Central memory CD4-positive, alpha-beta T cell (primary cell): ENCODE results near the gene MCCC1.

Experiments
- DNase-seq: peaks from one replicate; pipeline ENCODE4 v3.0.0; 2022

MCCC1 gene

DNA sequence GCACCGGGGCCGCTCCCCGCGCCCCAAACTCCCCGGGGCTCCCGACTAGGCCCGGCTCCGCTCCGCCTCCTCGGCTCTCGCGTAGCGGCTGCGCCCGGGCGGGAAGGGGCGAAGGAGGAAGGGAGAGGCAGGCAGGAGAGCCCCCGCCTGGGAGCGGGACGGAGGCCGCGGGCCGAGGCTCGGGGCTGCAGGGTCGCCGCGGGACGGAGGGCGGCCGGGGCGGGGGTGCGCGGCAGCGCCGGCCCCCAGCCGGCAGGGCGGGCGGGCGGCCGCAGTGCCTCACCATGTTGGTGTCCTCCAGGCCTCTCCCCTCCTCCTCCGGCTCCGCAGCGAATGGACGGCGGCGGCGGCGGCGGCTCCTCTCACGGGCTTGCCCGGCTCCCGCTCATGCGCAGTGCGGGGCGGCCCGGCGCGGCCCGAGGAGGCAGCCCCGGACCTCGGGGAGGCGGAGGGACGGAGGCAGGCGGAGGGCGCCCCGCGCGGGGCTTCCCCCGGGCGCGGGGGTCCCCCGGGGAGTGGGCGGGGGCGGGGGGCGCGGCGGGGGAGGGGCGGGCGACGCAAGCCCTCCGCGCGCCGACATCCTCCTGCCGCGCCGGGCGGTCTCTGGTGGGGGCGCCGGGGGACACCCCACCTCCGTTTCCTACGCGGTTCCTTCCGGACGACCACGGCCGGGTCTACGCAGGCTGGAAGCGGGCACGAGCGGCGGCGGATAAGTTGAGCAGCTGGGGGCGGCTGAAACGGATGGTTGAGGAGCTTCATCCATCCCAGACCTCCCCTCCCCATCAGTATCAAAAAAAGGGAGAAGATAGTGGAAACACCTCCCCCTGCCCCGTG is 118.9 kb downstream of the MCCC1 start, which contains the start of gene DCUN1D1:
DCUN1D1 (minus strand) TSS at position 335 of the 834 bp plus-strand sequence; CDS start at position 286, 49 bp downstream.
- peak; percentile 87 for DNase-seq

- peak; percentile 33 for DNase-seq
Measured at GRCh38 chr3:182979674-182980191, 119.6 kb downstream of the MCCC1 start.

DNA sequence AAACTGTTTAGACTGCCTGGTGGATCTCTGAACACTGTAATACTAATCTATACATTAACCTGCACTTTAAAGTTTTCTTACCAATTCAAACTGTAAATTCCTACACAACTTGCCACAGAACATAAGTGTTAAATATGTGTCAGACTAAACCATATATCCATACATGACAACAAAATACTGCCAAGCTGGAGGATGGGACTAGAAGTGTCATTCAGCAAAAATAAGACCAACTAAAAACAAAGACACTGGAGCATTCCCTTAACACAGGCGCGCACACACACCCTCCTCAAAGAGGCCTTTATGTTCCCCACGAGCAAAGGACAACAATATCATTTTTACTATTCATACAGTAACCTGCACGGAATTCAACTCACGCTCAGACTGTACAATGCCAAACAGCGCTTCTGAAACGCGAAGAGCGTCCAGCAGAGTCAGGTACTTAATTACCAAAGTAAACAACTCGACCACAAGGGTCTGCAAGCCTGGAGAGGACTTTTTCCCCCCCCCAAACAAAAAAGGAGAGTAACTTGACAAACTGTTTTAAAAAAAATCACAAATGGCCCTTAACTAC is 120.1 kb downstream of the MCCC1 start:
- no peak for DNase-seq

DNA sequence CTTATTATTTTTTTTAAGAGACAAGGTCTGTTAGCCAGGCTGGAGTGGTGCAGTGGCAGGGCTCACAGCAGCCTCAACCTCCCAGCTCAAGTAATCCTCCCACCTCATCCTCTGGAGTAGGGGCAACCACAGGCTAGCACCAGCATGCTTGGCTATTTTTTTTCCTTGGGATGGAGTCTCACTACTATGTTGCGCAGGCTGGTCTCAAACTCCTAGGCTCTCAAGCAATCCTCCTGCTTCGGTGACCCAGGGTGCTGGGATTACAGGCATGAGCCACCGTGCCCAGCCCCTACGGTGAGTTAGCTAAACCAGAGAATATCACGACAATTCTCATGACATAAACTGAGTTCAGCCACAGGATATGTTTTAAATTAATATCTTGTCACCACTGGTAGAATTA is 120.9 kb downstream of the MCCC1 start:
- DNase-seq, result no peak

GRCh38 chr3:182973047-182973446 is 126.2 kb downstream of the MCCC1 start:
- no peak for DNase-seq

GRCh38 chr3:182972387-182972786 is 126.9 kb downstream of the MCCC1 start:
- no peak for DNase-seq

GRCh38 chr3:182971637-182972036 is 127.7 kb downstream of the MCCC1 start:
- no peak for DNase-seq

DNA sequence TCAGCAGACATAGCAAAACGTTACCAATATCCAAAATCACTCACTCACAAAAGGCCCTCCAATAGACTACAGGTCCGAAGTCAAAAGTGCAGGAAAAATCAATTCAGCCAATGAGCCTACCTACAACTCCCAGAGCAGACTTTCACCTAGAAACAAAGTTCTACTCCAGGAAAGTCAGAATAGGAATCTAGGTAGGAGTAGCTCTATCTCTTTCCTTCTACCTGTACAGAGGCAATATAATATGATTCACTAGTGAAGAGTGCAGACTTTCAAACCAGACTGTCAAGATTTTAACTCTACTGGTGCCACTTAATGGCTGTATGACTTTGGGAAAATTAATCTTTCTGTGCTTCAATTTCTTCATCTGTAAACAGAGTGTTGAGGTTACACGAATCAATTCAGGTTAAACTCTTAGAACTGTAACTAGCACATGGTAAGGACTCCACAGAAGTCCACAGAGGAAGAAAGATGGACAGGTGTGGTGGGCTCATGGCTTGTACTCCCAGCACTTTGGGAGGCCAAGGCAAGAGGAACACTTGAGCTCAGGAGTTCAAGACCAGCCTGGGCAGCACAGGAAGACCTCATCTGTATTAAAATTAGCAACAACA is 128.4 kb downstream of the MCCC1 start:
- DNase-seq, result no peak

GRCh38 chr3:182969853-182970252 is 129.4 kb downstream of the MCCC1 start:
- no peak for DNase-seq

DNA sequence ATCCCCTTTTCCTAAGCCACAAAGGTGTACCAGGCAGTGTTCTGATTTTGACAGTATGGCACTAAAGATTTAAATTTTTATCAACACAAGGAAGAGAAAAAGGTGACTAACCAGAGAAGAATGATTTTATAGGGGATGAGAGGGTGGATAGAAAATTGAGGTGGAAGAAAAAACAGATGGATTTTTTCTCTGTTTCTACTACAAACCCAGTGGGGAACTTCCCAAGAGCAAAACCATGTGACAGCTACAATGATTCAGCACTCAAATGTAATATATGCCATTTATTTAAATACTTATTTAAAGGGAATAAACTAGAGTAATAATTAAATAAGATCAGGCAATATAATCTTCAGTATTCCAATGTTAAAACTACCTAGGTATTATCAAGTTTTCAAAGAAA is 130.0 kb downstream of the MCCC1 start:
- no peak for DNase-seq

- peak; percentile 32 for DNase-seq
Measured at GRCh38 chr3:182967218-182968204, 131.8 kb downstream of the MCCC1 start.

DNA sequence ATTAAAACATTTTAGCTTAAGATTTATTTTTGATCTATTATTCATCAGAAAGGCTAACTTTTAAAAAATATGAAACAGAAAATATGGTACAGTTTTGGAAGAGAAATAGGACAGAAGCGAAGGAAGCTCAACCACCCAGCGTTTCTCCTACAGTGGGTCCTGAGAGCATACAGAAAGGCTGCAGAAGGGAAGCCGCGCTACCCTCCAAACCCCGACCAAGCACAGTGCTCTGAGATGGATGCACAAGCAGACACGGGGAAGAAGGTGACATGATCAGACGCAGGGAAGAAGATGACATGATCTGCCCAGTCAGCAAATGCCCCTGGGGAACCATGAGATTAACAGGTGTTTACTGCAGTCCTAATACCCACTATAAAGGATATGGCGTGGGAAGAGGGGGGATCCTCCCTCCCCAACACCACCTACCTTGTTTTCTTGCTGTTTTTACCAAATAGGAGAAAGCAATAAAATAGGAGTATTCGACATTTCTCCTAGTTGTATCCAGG is 133.4 kb downstream of the MCCC1 start:
- DNase-seq, result no peak
